HG03565 (cell line): ENCODE measurements around the gene ORM1.

ENCODE experiments used
- ATAC-seq: cut with Tn5 transposase; IDR thresholded peaks from one replicate; pipeline ENCODE4 v1.9.1; 2021; ENCODE audit warnings: mild to moderate bottlenecking, moderate library complexity; ENCODE audit not compliant: unreplicated experiment

Gene ORM1

GRCh38 chr9:114341152-114341830, 18.4 kb downstream of the ORM1 start:
- no peak for ATAC-seq

GRCh38 chr9:114341991-114342390, 19.1 kb downstream of the ORM1 start:
- ATAC-seq, result no peak

DNA sequence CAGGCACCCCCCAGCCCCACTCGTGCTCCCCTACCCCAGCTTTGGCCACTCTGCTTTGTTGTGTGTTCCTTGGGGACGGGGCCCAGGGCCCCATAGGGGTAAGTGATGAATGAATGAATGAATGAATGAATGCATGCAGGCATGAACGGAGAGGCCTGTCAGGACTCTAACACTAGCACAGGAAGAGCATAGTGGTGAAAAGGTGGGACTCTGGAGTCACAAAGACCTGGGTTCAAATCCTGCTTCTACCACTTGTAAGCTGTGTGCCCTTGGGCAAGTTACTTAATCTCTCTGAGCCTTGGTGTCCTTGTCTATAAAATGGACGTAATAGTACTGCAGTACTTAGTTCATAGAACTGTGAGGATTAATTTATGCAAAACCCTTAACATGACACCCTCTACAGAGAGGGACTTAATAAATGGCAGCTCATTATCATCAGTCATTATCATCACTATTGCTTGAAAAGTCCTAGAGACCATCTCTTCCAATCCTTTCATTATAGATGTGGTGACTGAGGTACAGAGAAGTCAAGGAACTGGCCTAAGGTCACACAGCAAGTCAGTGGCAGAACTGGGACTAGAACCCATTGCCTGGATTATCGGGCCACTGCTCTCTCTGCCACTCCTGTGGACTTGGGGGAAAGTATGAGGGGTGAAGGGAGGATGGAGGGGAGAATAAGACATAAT, 20.0 kb downstream of the ORM1 start:
- no peak for ATAC-seq

DNA sequence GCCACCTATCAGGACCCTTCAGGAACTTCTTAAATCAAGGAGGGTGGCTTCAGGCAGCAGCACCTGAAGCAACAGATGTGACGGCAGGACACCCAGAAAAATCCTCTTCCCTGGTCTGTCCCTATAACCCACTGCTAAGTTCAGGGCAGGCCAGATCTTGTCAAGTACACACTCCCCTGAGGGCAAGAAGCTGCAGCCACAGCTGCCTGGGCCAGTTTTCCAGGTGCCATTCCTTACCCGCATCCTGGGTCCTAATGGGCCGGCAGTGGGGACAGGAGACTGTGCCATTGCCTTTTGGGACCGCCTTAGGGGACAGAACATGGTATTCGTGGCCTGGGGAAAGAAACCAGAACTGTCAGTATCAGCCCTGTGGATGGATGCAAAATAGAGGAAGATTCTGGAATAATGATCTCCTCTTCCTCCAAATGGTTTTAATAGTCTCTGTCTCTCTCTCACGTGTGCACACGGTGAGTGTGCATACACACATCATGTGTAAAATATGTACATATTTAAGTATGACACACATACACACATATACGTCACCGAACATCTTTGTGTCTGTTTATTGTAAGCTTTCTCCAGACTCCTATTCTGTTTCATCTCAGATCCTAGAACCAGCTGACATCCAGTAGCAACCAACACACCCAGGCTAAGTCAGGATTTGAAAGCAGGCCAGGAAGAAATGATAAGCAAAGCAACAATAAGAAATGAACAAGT, 20.7 kb downstream of the ORM1 start:
- no peak for ATAC-seq

DNA sequence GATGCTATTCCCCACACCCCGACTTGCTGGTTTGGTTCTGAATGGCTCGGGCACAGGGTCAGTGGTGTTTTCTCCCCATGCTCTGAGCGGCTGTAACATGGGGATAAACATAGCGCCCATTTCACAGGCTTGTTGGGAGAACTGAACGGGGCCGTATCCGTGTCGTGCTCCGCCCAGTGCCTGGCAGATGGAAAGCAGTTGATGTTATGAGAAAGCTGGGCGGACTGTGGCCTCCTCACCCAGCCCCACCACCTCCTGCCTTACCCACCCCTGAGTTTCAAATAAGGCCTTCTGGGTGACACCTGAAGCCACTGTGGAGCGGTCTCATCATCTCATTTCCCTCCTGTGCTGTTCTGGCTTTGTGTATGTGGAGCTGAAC, 21.3 kb downstream of the ORM1 start:
- no peak for ATAC-seq

GRCh38 chr9:114344692-114345091, 21.8 kb downstream of the ORM1 start:
- ATAC-seq, result no peak

DNA sequence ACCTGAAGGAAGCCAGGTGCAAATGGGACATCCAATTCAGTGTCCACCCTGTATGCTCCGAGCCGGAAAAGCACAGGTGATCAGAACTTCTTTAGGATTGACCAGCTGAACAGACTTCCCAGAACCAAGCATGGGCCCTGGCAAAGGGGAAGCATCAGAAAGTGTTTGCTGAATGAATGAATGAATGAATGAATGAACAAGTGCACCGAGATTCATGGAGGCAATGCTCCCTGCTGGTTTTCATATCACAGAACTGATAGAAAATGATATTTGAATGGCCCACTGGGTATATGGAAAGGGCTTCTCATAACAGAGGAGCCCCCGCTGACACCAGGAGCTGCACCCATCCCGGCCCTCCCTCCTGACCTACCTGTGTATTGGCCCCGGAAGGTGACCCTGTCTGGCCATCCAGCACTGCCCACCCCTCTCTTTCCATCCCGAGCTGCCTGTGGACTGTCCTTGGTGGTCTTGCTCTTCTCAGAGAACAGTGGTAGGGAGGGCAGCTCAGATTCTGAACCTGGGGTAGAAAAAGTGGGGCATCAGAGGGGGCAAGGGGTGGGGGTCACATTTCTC, 22.7 kb downstream of the ORM1 start:
- no peak for ATAC-seq

DNA sequence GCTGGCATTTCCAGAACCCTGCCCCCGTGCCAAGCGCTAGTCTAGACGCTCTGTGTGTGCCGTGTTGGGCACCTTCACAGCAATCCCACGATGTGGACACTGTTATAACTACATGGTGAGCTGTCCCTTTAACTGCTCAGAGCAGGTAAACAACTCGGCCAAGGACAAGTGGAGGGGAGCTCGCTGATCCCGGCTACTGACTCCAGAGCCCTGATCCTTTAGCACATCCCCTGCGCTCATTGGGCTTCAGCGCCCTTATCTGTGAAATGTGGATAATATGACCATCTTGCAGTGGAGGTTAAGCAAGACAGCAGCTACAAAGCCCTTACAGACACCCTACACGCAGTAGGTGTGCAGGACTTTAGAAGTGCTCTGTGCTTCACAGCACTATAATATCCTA, 23.2 kb downstream of the ORM1 start:
- ATAC-seq, result no peak

DNA sequence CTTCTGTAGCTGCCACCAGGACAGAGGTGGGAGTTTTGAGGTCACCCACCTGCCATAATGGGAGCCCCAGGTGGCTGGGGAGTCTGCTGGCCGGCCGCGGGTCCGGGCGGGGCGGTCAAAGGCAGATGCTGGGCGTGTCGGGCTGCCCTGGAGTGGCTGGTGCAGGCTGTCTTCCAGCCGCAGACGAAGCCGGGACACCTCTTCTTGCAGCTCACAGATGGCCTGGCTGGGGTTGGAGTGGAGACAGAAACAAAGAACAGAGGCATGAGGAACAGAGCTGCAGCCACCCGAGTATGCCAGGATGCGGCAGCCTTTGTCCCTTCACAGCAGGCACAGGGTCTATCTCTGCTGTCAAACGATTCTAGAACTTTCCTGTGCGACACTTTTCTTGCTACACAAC, 24.8 kb downstream of the ORM1 start:
- ATAC-seq, result no peak

- ATAC-seq, result no peak
Observed at GRCh38 chr9:114348261-114348905, 25.5 kb downstream of the ORM1 start.

- peak; percentile 82 for ATAC-seq
Observed at GRCh38 chr9:114348906-114349482, 26.1 kb downstream of the ORM1 start.

GRCh38 chr9:114349713-114350480, 27.0 kb downstream of the ORM1 start:
- no peak for ATAC-seq

DNA sequence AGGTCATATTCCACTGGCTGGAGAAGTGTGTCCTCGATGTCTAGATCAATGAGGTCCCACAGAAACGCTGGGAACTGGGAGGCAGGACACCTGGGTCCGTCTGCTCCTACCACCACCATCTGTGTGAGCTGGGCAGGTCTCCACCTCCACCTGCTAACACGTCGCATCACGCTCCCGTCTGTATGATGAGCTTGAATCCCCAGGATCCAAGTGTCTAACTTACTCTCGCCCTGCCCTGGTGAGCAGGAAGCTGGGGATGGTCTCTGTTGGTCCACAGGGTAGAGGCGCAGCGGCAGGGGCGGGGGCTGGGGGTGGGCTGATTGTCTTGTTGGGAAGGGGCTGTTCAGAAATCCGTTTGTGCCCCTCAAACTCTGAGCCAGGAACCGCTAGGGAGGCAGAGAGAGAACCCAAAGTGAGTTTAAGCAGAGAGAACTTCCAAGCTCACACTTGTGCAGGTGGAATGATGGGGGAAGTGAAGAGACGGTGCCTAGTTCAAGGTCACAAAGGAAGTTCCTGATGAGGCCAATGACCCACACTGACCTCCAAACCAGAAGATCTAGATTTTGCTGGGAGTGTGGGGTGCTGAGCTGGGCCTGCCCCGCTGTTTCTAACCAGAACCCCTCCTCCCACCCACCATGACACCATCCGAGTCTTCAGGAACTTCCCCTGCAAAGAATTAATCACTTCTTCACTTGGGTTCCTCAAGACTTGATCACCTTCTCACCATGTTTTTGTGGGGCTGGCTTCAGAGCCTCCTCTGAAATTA, 27.9 kb downstream of the ORM1 start:
- no peak for ATAC-seq

- no peak for ATAC-seq
Observed at GRCh38 chr9:114351932-114352331, 29.0 kb downstream of the ORM1 start.

- no peak for ATAC-seq
Observed at GRCh38 chr9:114355821-114356220, 32.9 kb downstream of the ORM1 start.

- no peak for ATAC-seq
Observed at GRCh38 chr9:114356792-114357191, 33.9 kb downstream of the ORM1 start.

DNA sequence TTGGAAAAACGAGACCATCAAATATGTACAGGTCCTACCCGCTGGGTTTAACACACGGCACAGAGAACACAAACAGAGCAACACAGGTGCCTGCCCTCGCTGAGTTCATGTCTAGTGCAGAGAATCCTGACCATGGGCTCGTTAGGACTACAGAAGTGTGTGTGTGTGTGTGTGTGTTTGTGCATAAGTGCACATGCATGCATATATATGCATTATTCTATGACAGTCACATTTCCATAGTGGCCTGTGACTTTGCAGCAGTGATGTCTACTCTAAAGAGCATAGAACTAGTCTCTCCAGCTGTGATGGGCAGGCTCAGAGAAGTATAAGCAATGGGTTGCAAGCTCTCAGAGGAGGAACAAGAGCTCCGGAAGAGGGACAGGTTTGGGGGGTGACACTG, 34.5 kb downstream of the ORM1 start:
- no peak for ATAC-seq

- no peak for ATAC-seq
Observed at GRCh38 chr9:114357911-114358328, 35.0 kb downstream of the ORM1 start.

GRCh38 chr9:114359801-114360200, 36.9 kb downstream of the ORM1 start:
- ATAC-seq, result no peak
